Measurements from ENCODE around the gene LACTBL1. TPM values are rescaled to one million over a fixed set of nuclear protein-coding genes. Genes with fewer than 3 reads are reported as not detected.
"Not testable (repeated sequence)": the region's sequence is repeated elsewhere in the genome, so short reads cannot be mapped to it uniquely, and the experiment has no call there.

The LACTBL1 gene
- total and polyA plus RNA-seq, 2 of the 4 experiments (the other 2 are of a cell fraction) = not detected

- H3K56ac ChIP-seq (ENCODE audit: extremely low read depth, insufficient read depth, low read length); H3K4me2 ChIP-seq (ENCODE audit: low read depth, low read length); dilution Hi-C loops (cut with HindIII; ENCODE audit: low sequenced_read_pairs, unreplicated experiment); H4K5ac ChIP-seq (ENCODE audit: low read depth, low read length); H3K9ac ChIP-seq (ENCODE audit: low read depth, low read length); H2BK5ac ChIP-seq (ENCODE audit: low read depth, low read length, poor library complexity, severe bottlenecking); H3K4me3 ChIP-seq (ENCODE audit: insufficient read depth, low read depth, low read length); ATAC-seq (ENCODE audit: low read depth); H3K18ac ChIP-seq (ENCODE audit: low read depth, low read length); H4K20me1 ChIP-seq (ENCODE audit: insufficient read depth, low read length); H2BK15ac ChIP-seq (ENCODE audit: low read depth, low read length); H2AFZ ChIP-seq (replicated peaks; ENCODE audit: low read length, poor library complexity); H2AK9ac ChIP-seq (replicated peaks; ENCODE audit: low read depth, low read length, poor library complexity); H3K27me3 ChIP-seq (ENCODE audit: control insufficient read depth, insufficient read depth, low read length); H2AK5ac ChIP-seq (ENCODE audit: low read depth, low read length); H2BK20ac ChIP-seq (ENCODE audit: low read depth, low read length); H3K36me3 ChIP-seq (ENCODE audit: control insufficient read depth, insufficient read depth, low read length); H4K8ac ChIP-seq (ENCODE audit: low read depth in 2 of 2, low read length in 2 of 2); H3K23ac ChIP-seq (ENCODE audit: low read depth, low read length); intact Hi-C loops (cut with micrococcal nuclease); H3K9me1 ChIP-seq (ENCODE audit: insufficient read depth, low read length); POLR2A ChIA-PET (ENCODE audit: unreplicated experiment); H4K91ac ChIP-seq (ENCODE audit: insufficient read depth, low read depth, low read length); H3K14ac ChIP-seq (replicated peaks; ENCODE audit: low read depth, low read length); BruUV-seq (replicated peaks); H3K27ac ChIP-seq (ENCODE audit: insufficient read depth, low read length); H3K4me1 ChIP-seq (ENCODE audit: control insufficient read depth, insufficient read depth, low read length); H3K4ac ChIP-seq (ENCODE audit: low read depth, low read length); DNase-seq; H2BK120ac ChIP-seq (ENCODE audit: low read depth, low read length); H3K9me3 ChIP-seq (ENCODE audit: control insufficient read depth, insufficient read depth, low read length); H3K79me1 ChIP-seq (ENCODE audit: low read depth in 1 of 2, low read length in 2 of 2): not testable (repeated sequence)
- WGBS, 2 experiments (ENCODE audit: extremely low coverage in 2 of 2, insufficient read length in 1 of 2) = 26% methylated on average over 3 of the region's 6 CpGs; no CpG with 5 or more reads in 1 of the 2 experiments
- in situ Hi-C loops (cut with MboI; ENCODE audit: low sequenced_read_pairs) = loop anchor here (25.0 kb wide), 1 partner anchor 644 kb away; no protein-coding TSS in a partner anchor
- CTCF ChIA-PET = interaction anchor here (1.1 kb wide), 1 partner anchor 20 kb away, joined by 3 read pairs; no protein-coding TSS in a partner anchor
These were observed 20.6 kb upstream of the LACTBL1 start for GRCh38 chr1:22993220-22993795.
